Right cardiac atrium (tissue), 5 donors: Measurements from ENCODE around the gene DNAH2. TPM values are rescaled to one million over a fixed set of nuclear protein-coding genes. Genes with fewer than 3 reads are reported as not detected.
A peak's percentile ranks its signal among the peaks of the same experiment; 100 is the strongest.

Source experiments
- ATAC-seq, 2 donors: fragments of 200-7000 bp; cut with Tn5 transposase; one replicate each; pipeline versions ENCODE4 v1.8.0 to v1.9.1; 2020; ENCODE audit warnings: moderate library complexity in 2 of 2, mild to moderate bottlenecking in 1 of 2
- DNase-seq, 3 donors: peaks; one replicate each; pipeline ENCODE4 v3.0.0-alpha.2; 2020
- H3K27ac ChIP-seq: one replicate; pipeline ENCODE4 v1.5.1; 2013; ENCODE audit warnings: mild to moderate bottlenecking, low read length, control low read depth, moderate library complexity
- H3K27me3 ChIP-seq: one replicate; pipeline ENCODE4 v1.6.1; 2013; ENCODE audit not compliant: control insufficient read depth, insufficient read depth
- H3K4me1 ChIP-seq: one replicate; pipeline ENCODE4 v1.6.1; 2013; ENCODE audit warnings: low read length; ENCODE audit not compliant: control insufficient read depth, insufficient read depth
- H3K4me3 ChIP-seq: one replicate; pipeline ENCODE4 v1.5.1; 2013; ENCODE audit warnings: low read length, control low read depth
- H3K9me3 ChIP-seq: one replicate; pipeline ENCODE4 v1.6.1; 2013; ENCODE audit warnings: low read length; ENCODE audit not compliant: control insufficient read depth
- WGBS: extraction: QIAGEN DNeasy Blood & Tissue Kit; methylation state at CpG from one replicate; pipeline ENCODE4 v1.1.7; 2013; 5-methylcytosine and 5-hydroxymethylcytosine counted together
- intact Hi-C, 4 donors: fragments of 100-400 bp; cut with DNase I; formaldehyde crosslinking; loops; one replicate each; pipeline versions ENCODE4 v1.11.0 to v1.14.0; 2022 to 2023
- polyA plus RNA-seq: library from polyadenylated mRNA; stranded (reverse); fragments of 200-250 nt; gene quantifications from one replicate; pipeline ENCODE4 v1.2.3, GENCODE V29; 2013
- total RNA-seq, 4 donors: library from RNA; stranded (reverse); fragmentation: NEBNext Ultra II Directional; extraction: Animal tissue kit (Norgen Biotek cat#: 25700); gene quantifications; one replicate each; pipeline ENCODE4 v1.2.1, GENCODE V29; 2021
- donor health status: healthy with polysubstance abuse.
- donor health status: DM: no; HTN: yes; CAD: no.
- donor health status: DM: no; HTN: no; CAD: no.
- donor health status: DM: no; HTN: yes; CAD: no; lungs with severe emphysema.
- donor health status: DM: yes; HTN: yes; CAD: no.

The DNAH2 gene
- total and polyA plus RNA-seq, 5 donors, result 0.03 to 0.22 (median 0.09) TPM; not detected in 1

GRCh38 chr17:7836596-7837407 is 119.3 kb downstream of the DNAH2 start:
- intact Hi-C loops, result no loop called here
- WGBS, result 2% methylated on average over 19 of the region's 19 CpGs
- Histone ChIP-seq H3K27me3 (no peaks in the 10 kb centered on the region), H3K4me3 (peak overlapping the region; percentile 94), H3K9me3 (no peaks in the 10 kb centered on the region), H3K27ac (peak overlapping the region; percentile 98), H3K4me1 (peaks cover 12% of the 10 kb centered on the region)
- ATAC-seq, result peak; percentile 30 to 50
- DNase-seq, result peak; percentile 93 to 96 (median 95)

GRCh38 chr17:7837408-7838088 is 120.0 kb downstream of the DNAH2 start:
- ATAC-seq (no peak), DNase-seq (no peak)
- 8% methylated on average over 8 of the region's 8 CpGs for WGBS
- peak overlapping the region; percentile 17 for H3K4me3 ChIP-seq
- intact Hi-C loops, result no loop called here
- H3K27ac ChIP-seq, result peak overlapping the region; percentile 98
- H3K9me3 ChIP-seq, result no peaks in the 10 kb centered on the region
- H3K4me1 ChIP-seq, result peaks cover 12% of the 10 kb centered on the region
- H3K27me3 ChIP-seq, result no peaks in the 10 kb centered on the region

GRCh38 chr17:7838090-7839075 is 120.8 kb downstream of the DNAH2 start:
- Histone ChIP-seq H3K4me1 (peaks cover 12% of the 10 kb centered on the region), H3K27ac (peak overlapping the region; percentile 31), H3K27me3 (no peaks in the 10 kb centered on the region), H3K4me3 (peak overlapping the region; percentile 17), H3K9me3 (no peaks in the 10 kb centered on the region)
- WGBS, result 13% methylated on average over 12 of the region's 12 CpGs
- intact Hi-C loops, result no loop called here
- DNase-seq, result peak; percentile 42 to 70 (median 61)
- no peak for ATAC-seq

GRCh38 chr17:7839190-7839875 is 121.8 kb downstream of the DNAH2 start:
- no peaks in the 10 kb centered on the region for H3K9me3 ChIP-seq
- DNase-seq, result peak; percentile 26 to 49 (median 40)
- peaks cover 12% of the 10 kb centered on the region for H3K4me1 ChIP-seq
- ATAC-seq, result no peak
- intact Hi-C loops, result no loop called here
- 60% methylated on average over 6 of the region's 6 CpGs for WGBS
- no peaks in the 10 kb centered on the region for H3K27me3 ChIP-seq
- H3K4me3 ChIP-seq, result no peak overlapping the region
- H3K27ac ChIP-seq, result no peak overlapping the region

- H3K4me3 ChIP-seq, result no peak overlapping the region
- no peaks in the 10 kb centered on the region for H3K9me3 ChIP-seq
- no peak overlapping the region for H3K27ac ChIP-seq
- H3K27me3 ChIP-seq, result no peaks in the 10 kb centered on the region
- peaks cover 12% of the 10 kb centered on the region for H3K4me1 ChIP-seq
- 42% methylated on average over 2 of the region's 2 CpGs for WGBS
- intact Hi-C loops, result loop anchor here in 1 of 4 donors (10.0 kb wide), 1 partner anchor 305 kb away; no protein-coding TSS in a partner anchor
- DNase-seq (no peak), ATAC-seq (no peak)
These were observed 122.3 kb downstream of the DNAH2 start for GRCh38 chr17:7839876-7840261.

GRCh38 chr17:7840441-7840840 is 122.9 kb downstream of the DNAH2 start:
- Histone ChIP-seq H3K4me3 (no peak overlapping the region), H3K27me3 (no peaks in the 10 kb centered on the region), H3K9me3 (no peaks in the 10 kb centered on the region), H3K4me1 (peaks cover 12% of the 10 kb centered on the region), H3K27ac (no peak overlapping the region)
- 54% methylated on average over 1 of the region's 1 CpG for WGBS
- no peak for DNase-seq
- ATAC-seq, result no peak
- intact Hi-C loops, result loop anchor here in 1 of 4 donors (10.0 kb wide), 1 partner anchor 304 kb away; no protein-coding TSS in a partner anchor

- no peak for DNase-seq
- Histone ChIP-seq H3K4me1 (peaks cover 12% of the 10 kb centered on the region), H3K27ac (peak overlapping the region; percentile 90), H3K27me3 (no peaks in the 10 kb centered on the region), H3K4me3 (no peak overlapping the region), H3K9me3 (no peaks in the 10 kb centered on the region)
- WGBS, result 78% methylated on average over 1 of the region's 1 CpG
- no peak for ATAC-seq
- intact Hi-C loops, result loop anchor here in 1 of 4 donors (10.0 kb wide), 1 partner anchor 304 kb away; no protein-coding TSS in a partner anchor
These were observed 123.3 kb downstream of the DNAH2 start for GRCh38 chr17:7840875-7841274.

- no peaks in the 10 kb centered on the region for H3K9me3 ChIP-seq
- peaks cover 12% of the 10 kb centered on the region for H3K4me1 ChIP-seq
- no peaks in the 10 kb centered on the region for H3K27me3 ChIP-seq
- WGBS, result 2% methylated on average over 34 of the region's 34 CpGs
- intact Hi-C loops, result loop anchor here in 1 of 4 donors (10.0 kb wide), 1 partner anchor 303 kb away; no protein-coding TSS in a partner anchor
- DNase-seq (peak; percentile 94 to 96 (median 95)), ATAC-seq (peak; percentile 58 to 68)
- H3K27ac ChIP-seq, result peak overlapping the region; percentile 97
- H3K4me3 ChIP-seq, result peak overlapping the region; percentile 67
These were observed 123.9 kb downstream of the DNAH2 start for GRCh38 chr17:7841396-7841914.

GRCh38 chr17:7841915-7842379 is 124.4 kb downstream of the DNAH2 start:
- peak; percentile 81 for ATAC-seq
- peak; percentile 93 to 97 (median 97) for DNase-seq
- no peaks in the 10 kb centered on the region for H3K9me3 ChIP-seq
- under 1% methylated on average over 46 of the region's 46 CpGs for WGBS
- intact Hi-C loops, result loop anchor here in 1 of 4 donors (10.0 kb wide), 1 partner anchor 303 kb away; no protein-coding TSS in a partner anchor
- no peaks in the 10 kb centered on the region for H3K27me3 ChIP-seq
- peak overlapping the region; percentile 67 for H3K4me3 ChIP-seq
- H3K4me1 ChIP-seq, result peaks cover 11% of the 10 kb centered on the region
- peak overlapping the region; percentile 97 for H3K27ac ChIP-seq
